Mammary epithelial cell (primary cell): ENCODE data around the gene OTUB2.

Source experiments
- EZH2 ChIP-seq: IDR thresholded peaks from 2 replicates; pipeline ENCODE4 v1.6.1; 2012; ENCODE audit warnings: low read length, inconsistent platforms, borderline replicate concordance
- TF ChIP-seq, protein P1 (sequence below), 2 donors: IDR thresholded peaks in 1 of 2; conservative IDR thresholded peaks in 1 of 2; 2 replicates each; pipeline ENCODE4 v1.5.1; 2011 to 2012; ENCODE audit warnings: inconsistent platforms in 2 of 2, low read length in 2 of 2, mild to moderate bottlenecking in 2 of 2, control low read depth in 1 of 2, low read depth in 1 of 2; ENCODE audit not compliant: insufficient read depth in 1 of 2; ENCODE audit errors: extremely low read depth in 1 of 2

DNA sequence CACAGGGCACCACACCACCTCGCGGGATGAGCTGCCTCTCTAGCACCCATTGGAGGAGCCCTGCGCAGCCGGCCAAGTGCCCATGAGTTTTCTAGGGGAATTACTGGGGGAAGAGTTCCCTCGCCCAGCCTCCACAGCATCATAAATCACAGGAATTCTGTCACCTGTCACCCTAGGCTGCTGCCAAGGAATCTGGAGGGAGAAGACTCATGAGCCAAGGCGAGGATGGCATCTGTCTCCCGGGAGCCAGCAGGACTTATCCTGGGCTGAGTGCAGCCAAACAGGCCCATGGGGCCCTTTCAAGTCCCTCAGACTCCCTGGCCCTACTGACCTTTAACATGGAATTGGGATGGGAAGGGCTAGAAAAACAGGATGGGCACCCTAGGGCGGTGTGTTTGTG lies 7.8 kb upstream of the OTUB2 start:
- TF ChIP-seq, protein P1, sequence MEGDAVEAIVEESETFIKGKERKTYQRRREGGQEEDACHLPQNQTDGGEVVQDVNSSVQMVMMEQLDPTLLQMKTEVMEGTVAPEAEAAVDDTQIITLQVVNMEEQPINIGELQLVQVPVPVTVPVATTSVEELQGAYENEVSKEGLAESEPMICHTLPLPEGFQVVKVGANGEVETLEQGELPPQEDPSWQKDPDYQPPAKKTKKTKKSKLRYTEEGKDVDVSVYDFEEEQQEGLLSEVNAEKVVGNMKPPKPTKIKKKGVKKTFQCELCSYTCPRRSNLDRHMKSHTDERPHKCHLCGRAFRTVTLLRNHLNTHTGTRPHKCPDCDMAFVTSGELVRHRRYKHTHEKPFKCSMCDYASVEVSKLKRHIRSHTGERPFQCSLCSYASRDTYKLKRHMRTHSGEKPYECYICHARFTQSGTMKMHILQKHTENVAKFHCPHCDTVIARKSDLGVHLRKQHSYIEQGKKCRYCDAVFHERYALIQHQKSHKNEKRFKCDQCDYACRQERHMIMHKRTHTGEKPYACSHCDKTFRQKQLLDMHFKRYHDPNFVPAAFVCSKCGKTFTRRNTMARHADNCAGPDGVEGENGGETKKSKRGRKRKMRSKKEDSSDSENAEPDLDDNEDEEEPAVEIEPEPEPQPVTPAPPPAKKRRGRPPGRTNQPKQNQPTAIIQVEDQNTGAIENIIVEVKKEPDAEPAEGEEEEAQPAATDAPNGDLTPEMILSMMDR (conservative IDR thresholded peaks at IDR 0.05 in 1 of 2, IDR thresholded peaks at IDR 0.05 in 1 of 2; ENCODE audit: extremely low read depth in 1 of 2, insufficient read depth in 1 of 2, low read depth in 1 of 2, low read length in 2 of 2) = no peak
- TF ChIP-seq EZH2 = no peak
